K562 (cell line): ENCODE results near the gene ZNF8. TPM values are rescaled to one million over a fixed set of nuclear protein-coding genes. Genes with fewer than 3 reads are reported as not detected.

Source experiments
- CBFB ChIP-seq: sonication (generic); formaldehyde crosslinking; IDR thresholded peaks from 2 replicates; pipeline ENCODE4 v1.4.0; 2020; ENCODE audit warnings: mild to moderate bottlenecking, missing genetic modification reagents
- CBX2 ChIP-seq: fragments of 200-600 bp; sonication (generic); IDR thresholded peaks from one replicate; pipeline ENCODE4 v1.6.1; 2012; ENCODE audit warnings: mild to moderate bottlenecking, low read length, inconsistent platforms; ENCODE audit not compliant: insufficient read depth, poor library complexity, severe bottlenecking
- COPS2 ChIP-seq: fragments of 450-650 bp; conservative IDR thresholded peaks from 2 replicates; pipeline ENCODE4 v1.6.1; 2016; ENCODE audit warnings: mild to moderate bottlenecking, moderate library complexity
- CREM ChIP-seq: IDR thresholded peaks from 2 replicates; pipeline ENCODE4 v1.6.1; 2014; ENCODE audit warnings: antibody characterized with exemption, low read depth
- HMGN3 ChIP-seq: IDR thresholded peaks from 2 replicates; pipeline ENCODE4 v1.6.1; 2011; ENCODE audit warnings: borderline replicate concordance, low read depth, mild to moderate bottlenecking, mixed read lengths, low read length; ENCODE audit not compliant: insufficient read length; ENCODE audit errors: extremely low read depth
- MYC ChIP-seq, 2 experiments: fragments of 250-450 bp in 1 of 2; sonication (Bioruptor Pico) in 1 of 2; IDR thresholded peaks; 2 replicates each; pipeline versions ENCODE4 v1.5.1 to v1.6.1; 2012 to 2021; ENCODE audit warnings: low read depth in 2 of 2, borderline replicate concordance in 1 of 2, improper control_type of control experiment in 1 of 2, low read length in 1 of 2, mild to moderate bottlenecking in 1 of 2, moderate library complexity in 1 of 2
- NCOA4 ChIP-seq: fragments of 450-650 bp; IDR thresholded peaks from 2 replicates; pipeline ENCODE4 v1.6.1; 2018; ENCODE audit warnings: mild to moderate bottlenecking; ENCODE audit not compliant: partially characterized antibody
- POLR2AphosphoS5 ChIP-seq: IDR thresholded peaks from 2 replicates; pipeline ENCODE4 v1.6.1; 2011; ENCODE audit warnings: mild to moderate bottlenecking, low read depth, low read length, moderate library complexity; ENCODE audit not compliant: control insufficient read depth, insufficient read depth
- RBM34 ChIP-seq: fragments of 200-400 bp; formaldehyde crosslinking; IDR thresholded peaks from 2 replicates; pipeline ENCODE4 v1.6.1; 2018; ENCODE audit warnings: low read length, borderline replicate concordance; ENCODE audit not compliant: insufficient read depth
- SAP30 ChIP-seq: fragments of 200-600 bp; sonication (generic); IDR thresholded peaks from 2 replicates; pipeline ENCODE4 v1.6.1; 2012; ENCODE audit warnings: borderline replicate concordance, low read depth, mild to moderate bottlenecking, moderate library complexity, low read length, control low read depth, inconsistent platforms; ENCODE audit not compliant: insufficient read depth, poor library complexity, severe bottlenecking
- SMAD1 ChIP-seq: fragments of 150-350 bp; IDR thresholded peaks from 2 replicates; pipeline ENCODE4 v1.6.1; 2014; ENCODE audit warnings: low read length, low read depth; ENCODE audit not compliant: partially characterized antibody
- TAF7 ChIP-seq: fragments of 450-650 bp; IDR thresholded peaks from 2 replicates; pipeline ENCODE4 v1.6.1; 2016; ENCODE audit warnings: missing genetic modification characterization, missing compliant biosample characterization
- TARDBP ChIP-seq: fragments of 450-650 bp; IDR thresholded peaks from 2 replicates; pipeline ENCODE4 v1.6.1; 2016
- THRB ChIP-seq: fragments of 450-650 bp; formaldehyde crosslinking; conservative IDR thresholded peaks from 2 replicates; pipeline ENCODE4 v1.4.0; 2022; ENCODE audit warnings: mild to moderate bottlenecking, missing genetic modification characterization
- XRCC4 ChIP-seq: IDR thresholded peaks from one replicate; pipeline ENCODE4 v1.6.1; 2011; ENCODE audit not compliant: insufficient read depth, insufficient read length; ENCODE audit errors: extremely low read depth
- ZNF12 ChIP-seq: sonication (generic); formaldehyde crosslinking; IDR thresholded peaks from 2 replicates; pipeline ENCODE4 v1.4.0; 2020; ENCODE audit warnings: mild to moderate bottlenecking, missing genetic modification reagents
- ZNF354B ChIP-seq: fragments of 250-450 bp; sonication (Bioruptor Pico); IDR thresholded peaks from 2 replicates; pipeline ENCODE4 v1.4.0; 2020
- ZNF77 ChIP-seq: fragments of 250-450 bp; sonication (Bioruptor Pico); IDR thresholded peaks from 2 replicates; pipeline ENCODE4 v1.5.0; 2020
- polyA plus RNA-seq, 8 experiments: library from polyadenylated mRNA; depleted of rRNA in 4 of 8; stranded (reverse) in 5 of 8; unstranded in 3 of 8; fragments of >200 nt; fragmentation: Nextera tagmentation in 2 of 8; fragmentation: Illumina TruSeq in 1 of 8; extraction: Ambion mirVana in 2 of 8; extraction: Trizol in 1 of 8; gene quantifications; 2 replicates each; pipeline versions ENCODE4 v1.2.1 to v1.2.3, GENCODE V29; 2011 to 2014; ENCODE audit warnings: inconsistent platforms in 1 of 8, missing spikeins in 1 of 8
- total RNA-seq, 7 experiments: library from RNA; depleted of rRNA in 6 of 7; stranded (reverse); fragments of >200 nt in 6 of 7; fragmentation: Illumina TruSeq in 2 of 7; extraction: Trizol in 2 of 7; gene quantifications; 2 replicates each; pipeline versions ENCODE4 v1.2.1 to v1.2.3, GENCODE V29; 2011 to 2021; ENCODE audit warnings: low replicate concordance in 1 of 7
- TF ChIP-seq, protein P1 (sequence below): fragments of 450-650 bp; IDR thresholded peaks from 2 replicates; pipeline ENCODE4 v1.6.1; 2017; ENCODE audit warnings: antibody characterized with exemption, mild to moderate bottlenecking
- TF ChIP-seq, protein P2 (sequence below), 2 experiments: fragments of 250-450 bp in 1 of 2; fragments of 450-650 bp in 1 of 2; sonication (Bioruptor Pico) in 1 of 2; IDR thresholded peaks; 2 replicates each; pipeline versions ENCODE4 v1.6.1 to v1.8.0; 2016 to 2021; ENCODE audit warnings: mild to moderate bottlenecking in 2 of 2, moderate library complexity in 2 of 2, missing compliant biosample characterization in 1 of 2, missing genetic modification characterization in 1 of 2

Gene ZNF8
- total and polyA plus RNA-seq, 9 of the 15 experiments (the other 6 are each of a cell fraction or from before 2014, with no cell fraction given): 0.71 to 7.7 (median 4.7) TPM

DNA sequence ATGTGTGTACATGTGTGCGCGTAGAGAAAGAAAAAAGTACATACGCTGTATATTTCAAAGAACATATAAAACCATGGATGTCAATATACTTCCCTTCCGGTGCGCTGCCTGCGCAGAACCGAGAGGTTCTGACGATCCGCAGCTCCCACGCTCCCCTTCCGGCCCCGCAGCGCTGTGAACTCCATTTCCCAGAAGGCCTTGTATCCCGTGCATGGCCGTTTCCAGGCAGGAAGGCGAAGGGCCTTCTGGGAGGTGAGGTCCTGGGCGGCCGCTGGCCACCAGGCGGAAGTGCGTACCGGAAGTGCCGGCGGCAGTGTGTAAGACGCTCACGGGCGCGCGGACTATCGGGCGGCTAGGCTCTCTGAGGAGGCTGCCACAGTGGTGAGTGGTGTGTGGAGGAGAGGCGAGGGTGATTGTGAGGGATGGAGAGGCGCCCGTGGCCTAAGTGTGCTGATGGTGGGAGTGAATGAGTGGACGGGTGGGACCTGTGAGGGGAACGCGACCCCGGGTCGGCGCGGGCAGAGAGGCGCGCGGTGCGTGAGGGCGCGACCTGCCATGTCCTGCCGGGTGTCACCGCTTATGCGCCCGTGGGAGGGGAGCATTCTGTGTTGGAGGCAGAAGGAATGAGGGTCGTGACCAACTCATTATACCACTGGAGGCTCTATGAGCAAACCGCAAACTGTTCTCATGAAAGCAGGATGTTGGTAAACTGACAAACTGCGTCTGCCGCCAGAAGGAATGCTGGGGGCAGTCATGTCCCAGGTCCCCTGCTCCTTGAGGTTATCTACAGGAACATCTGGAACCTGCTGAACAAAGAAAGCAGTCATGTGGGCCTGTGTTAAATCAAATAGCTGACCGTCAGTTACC lies 26.5 kb downstream of the ZNF8 start, which contains the start of gene ERVK3-1 (continued):
- TF ChIP-seq POLR2AphosphoS5: peak; percentile 91
- TF ChIP-seq XRCC4: no peak
- no peak for TF ChIP-seq ZNF354B (CRISPR knock-in tag)
- TF ChIP-seq MYC (IDR thresholded peaks at IDR 0.05; ENCODE audit: low read depth, low read length): peak; percentile 53; the same call in 1 of the 2 replicates
- no peak for TF ChIP-seq MYC (CRISPR knock-in tag; IDR thresholded peaks at IDR 0.05; ENCODE audit: borderline replicate concordance, low read depth)
- peak; percentile 66 for TF ChIP-seq TARDBP
- TF ChIP-seq CBX2: no peak
- no peak for TF ChIP-seq RBM34
- TF ChIP-seq CBFB (CRISPR knock-in tag): no peak
- TF ChIP-seq COPS2: no peak
- TF ChIP-seq ZNF77 (CRISPR knock-in tag): no peak
- TF ChIP-seq SAP30: peak; percentile 89
- TF ChIP-seq HMGN3: peak; percentile 54
- TF ChIP-seq TAF7 (tag): peak; percentile 98
- TF ChIP-seq SMAD1: peak; percentile 22
- TF ChIP-seq ZNF12 (CRISPR knock-in tag): no peak
- no peak for TF ChIP-seq NCOA4
- TF ChIP-seq, protein P1, sequence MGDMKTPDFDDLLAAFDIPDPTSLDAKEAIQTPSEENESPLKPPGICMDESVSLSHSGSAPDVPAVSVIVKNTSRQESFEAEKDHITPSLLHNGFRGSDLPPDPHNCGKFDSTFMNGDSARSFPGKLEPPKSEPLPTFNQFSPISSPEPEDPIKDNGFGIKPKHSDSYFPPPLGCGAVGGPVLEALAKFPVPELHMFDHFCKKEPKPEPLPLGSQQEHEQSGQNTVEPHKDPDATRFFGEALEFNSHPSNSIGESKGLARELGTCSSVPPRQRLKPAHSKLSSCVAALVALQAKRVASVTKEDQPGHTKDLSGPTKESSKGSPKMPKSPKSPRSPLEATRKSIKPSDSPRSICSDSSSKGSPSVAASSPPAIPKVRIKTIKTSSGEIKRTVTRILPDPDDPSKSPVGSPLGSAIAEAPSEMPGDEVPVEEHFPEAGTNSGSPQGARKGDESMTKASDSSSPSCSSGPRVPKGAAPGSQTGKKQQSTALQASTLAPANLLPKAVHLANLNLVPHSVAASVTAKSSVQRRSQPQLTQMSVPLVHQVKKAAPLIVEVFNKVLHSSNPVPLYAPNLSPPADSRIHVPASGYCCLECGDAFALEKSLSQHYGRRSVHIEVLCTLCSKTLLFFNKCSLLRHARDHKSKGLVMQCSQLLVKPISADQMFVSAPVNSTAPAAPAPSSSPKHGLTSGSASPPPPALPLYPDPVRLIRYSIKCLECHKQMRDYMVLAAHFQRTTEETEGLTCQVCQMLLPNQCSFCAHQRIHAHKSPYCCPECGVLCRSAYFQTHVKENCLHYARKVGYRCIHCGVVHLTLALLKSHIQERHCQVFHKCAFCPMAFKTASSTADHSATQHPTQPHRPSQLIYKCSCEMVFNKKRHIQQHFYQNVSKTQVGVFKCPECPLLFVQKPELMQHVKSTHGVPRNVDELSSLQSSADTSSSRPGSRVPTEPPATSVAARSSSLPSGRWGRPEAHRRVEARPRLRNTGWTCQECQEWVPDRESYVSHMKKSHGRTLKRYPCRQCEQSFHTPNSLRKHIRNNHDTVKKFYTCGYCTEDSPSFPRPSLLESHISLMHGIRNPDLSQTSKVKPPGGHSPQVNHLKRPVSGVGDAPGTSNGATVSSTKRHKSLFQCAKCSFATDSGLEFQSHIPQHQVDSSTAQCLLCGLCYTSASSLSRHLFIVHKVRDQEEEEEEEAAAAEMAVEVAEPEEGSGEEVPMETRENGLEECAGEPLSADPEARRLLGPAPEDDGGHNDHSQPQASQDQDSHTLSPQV: peak; percentile 86
- TF ChIP-seq, protein P2, sequence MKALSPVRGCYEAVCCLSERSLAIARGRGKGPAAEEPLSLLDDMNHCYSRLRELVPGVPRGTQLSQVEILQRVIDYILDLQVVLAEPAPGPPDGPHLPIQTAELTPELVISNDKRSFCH (CRISPR knock-in tag; IDR thresholded peaks at IDR 0.05): no peak
- TF ChIP-seq, protein P2 (tag; IDR thresholded peaks at IDR 0.05): 0 out of 2 replicates have a peak, but pooled peaks have one; percentile 53
- peak; percentile 94 for TF ChIP-seq CREM
- peak; percentile 79; the same call in 1 of the 2 replicates for TF ChIP-seq THRB (CRISPR knock-in tag)
